HG02588 (cell line): Measurements from ENCODE around the gene AXIN1.
"Not testable (repeated sequence)": the region's sequence is repeated elsewhere in the genome, so short reads cannot be mapped to it uniquely, and the experiment has no call there.

ENCODE experiments used
- ATAC-seq: cut with Tn5 transposase; IDR thresholded peaks from one replicate; pipeline ENCODE4 v1.9.1; 2021; ENCODE audit warnings: mild to moderate bottlenecking, moderate library complexity; ENCODE audit not compliant: unreplicated experiment

The AXIN1 gene

DNA sequence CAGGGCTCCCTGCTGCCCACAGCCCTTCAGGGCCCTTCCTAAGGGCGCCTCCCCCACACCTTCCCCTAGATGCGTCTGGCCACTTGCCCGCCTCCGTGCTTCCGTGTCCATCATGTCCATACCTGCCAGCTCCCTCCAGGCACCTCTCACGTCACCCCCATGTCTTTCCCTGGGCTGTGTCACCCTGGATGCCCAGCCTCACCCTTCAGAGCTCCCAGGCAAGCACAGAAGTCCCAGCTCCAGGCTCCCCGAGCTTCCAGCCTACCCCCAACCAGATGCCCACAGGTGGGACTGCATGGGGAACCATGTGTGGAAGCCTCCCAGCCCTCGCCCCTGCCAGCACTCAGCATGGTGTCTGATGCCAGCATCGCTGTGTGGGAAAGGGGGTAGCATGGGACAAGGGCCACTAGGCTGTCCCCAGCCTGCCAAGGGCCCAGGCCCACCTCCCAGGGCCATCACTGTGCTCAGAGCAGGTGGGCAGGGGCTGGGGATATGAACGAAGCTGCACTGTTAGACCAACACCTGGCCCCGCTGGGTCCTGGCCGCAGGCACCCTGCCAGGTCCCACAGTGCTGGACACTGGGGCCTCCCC lies 1.9 kb upstream of the AXIN1 start:
- ATAC-seq = no peak

DNA sequence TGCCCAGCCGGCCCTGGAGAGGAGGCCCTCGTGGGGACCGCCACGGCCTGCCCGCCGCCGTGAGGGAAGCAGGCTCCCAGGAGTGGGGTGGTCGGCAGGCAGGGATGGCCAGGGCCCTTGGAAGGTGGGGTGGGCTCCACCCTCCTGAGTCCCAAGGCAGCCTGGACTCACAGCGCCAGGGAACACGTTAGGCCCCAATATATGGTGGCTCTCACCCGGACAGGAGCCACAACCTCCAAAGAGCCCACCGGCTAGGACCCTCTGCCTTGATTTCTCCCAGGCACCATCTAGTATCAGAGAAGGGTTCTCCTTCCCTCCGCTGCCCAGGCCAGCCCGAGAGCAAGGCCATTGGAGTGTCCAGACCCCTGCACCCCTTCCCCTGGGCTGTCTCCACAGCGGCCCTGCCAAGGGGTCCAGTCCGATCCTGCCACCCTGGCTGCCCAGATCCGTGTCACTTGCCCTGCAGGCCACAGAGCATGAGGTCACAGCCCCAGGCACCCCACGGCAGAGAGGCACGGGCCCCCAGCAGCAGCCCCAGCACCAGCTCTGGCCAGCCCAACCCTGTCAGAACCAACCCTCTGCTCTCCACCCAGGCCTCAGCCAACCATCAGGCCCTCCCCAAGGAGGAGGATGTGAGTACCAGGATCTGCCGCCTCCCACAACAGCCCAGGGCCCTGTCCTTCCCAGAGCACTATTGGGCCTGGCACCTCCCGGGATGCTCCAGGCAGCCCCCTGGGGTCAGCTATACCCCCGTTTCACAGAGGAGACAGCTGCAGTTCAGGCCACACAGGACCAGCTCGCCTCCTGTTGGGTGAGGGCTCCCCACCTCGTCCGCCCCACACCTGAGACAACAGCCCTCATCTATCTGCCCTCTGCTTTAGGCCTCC lies 1.1 kb upstream of the AXIN1 start:
- ATAC-seq = peak; percentile 9

- ATAC-seq = peak; percentile 27
Observed at GRCh38 chr16:351804-352520, 561 bp downstream of the AXIN1 start.

- ATAC-seq = no peak
Observed at GRCh38 chr16:350203-350602, 2.3 kb downstream of the AXIN1 start.

- no peak for ATAC-seq
Observed at GRCh38 chr16:349211-349610, 3.3 kb downstream of the AXIN1 start.

DNA sequence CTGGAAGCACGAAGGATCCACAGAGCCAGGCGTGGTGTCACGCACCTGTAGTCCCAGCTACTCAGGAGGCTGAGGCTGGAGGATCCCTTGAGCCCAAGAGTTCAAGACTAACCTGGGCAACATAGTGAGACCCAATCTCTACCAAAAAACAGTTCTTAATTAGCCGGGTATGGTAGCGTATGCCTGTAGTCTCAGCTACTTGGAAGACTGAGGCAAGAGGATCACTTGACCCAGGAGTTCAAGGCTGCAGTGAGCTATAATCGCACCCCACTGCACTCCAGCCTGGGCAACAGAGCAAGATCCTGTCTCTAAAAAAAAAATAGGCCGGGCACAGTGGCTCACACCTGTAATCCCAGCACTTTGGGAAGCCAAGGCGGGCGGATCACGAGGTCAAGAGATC lies 4.0 kb downstream of the AXIN1 start:
- ATAC-seq = not testable (repeated sequence)

GRCh38 chr16:347203-347602 lies 5.3 kb downstream of the AXIN1 start:
- ATAC-seq = no peak

DNA sequence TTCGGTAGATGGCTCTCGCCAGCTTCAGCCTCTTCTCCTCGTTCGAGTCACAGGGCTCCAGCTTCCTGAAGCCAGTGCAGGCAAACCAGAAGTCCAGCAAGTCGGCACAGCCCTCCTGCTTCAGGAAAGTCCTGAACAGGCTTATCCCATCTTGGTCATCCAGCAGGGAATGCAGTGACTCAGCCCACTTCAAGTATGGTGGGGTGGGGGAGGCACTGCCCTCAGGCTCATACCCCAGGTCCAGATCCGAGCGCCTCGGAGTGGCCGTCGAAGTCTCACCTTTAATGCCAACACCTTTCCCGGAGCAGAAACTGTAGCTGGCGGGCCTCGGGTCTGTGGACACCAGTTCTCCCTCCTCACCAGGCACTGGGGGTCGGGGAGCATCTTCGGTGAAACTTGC lies 5.9 kb downstream of the AXIN1 start:
- ATAC-seq = no peak

GRCh38 chr16:345772-346171 lies 6.8 kb downstream of the AXIN1 start:
- ATAC-seq = no peak

GRCh38 chr16:342455-343213 lies 9.9 kb downstream of the AXIN1 start:
- no peak for ATAC-seq

- not testable (repeated sequence) for ATAC-seq
Observed at GRCh38 chr16:341974-342336, 10.6 kb downstream of the AXIN1 start.

- ATAC-seq = not testable (repeated sequence)
Observed at GRCh38 chr16:341095-341973, 11.2 kb downstream of the AXIN1 start.

DNA sequence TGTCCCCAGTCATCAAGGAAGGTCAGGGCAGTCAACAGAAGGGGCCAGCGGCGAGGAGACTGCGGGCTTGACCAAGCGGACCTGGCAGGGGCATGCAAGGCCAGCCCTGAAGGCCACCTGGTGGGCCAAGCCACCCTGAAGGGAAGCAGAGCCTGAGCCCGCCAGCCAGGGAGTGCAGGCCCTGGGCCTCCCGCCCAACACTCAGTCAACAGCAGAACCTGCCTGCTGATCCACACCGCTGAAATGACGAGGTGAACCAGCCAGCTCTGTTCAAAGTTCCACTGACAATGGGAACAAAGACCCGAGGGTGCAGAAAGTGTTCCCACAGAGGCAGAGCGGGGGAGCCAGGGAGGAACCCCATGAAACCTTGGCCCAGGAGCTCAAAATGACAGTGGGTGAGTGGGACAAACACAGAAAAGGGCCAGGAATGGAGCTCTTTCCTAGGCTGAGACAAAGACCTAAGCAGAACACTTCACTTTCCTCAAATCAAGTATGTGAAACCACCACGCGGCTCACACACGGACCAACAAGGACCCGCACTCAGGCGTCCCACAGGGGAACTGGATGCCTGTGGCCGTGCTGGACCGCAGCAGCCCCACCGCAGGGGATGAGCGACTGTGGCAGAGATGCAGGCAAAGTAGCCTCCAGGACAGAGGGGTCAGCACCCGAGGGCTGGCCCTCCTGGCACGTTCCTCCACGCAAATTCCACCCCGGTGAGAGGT lies 12.0 kb downstream of the AXIN1 start:
- ATAC-seq = no peak

DNA sequence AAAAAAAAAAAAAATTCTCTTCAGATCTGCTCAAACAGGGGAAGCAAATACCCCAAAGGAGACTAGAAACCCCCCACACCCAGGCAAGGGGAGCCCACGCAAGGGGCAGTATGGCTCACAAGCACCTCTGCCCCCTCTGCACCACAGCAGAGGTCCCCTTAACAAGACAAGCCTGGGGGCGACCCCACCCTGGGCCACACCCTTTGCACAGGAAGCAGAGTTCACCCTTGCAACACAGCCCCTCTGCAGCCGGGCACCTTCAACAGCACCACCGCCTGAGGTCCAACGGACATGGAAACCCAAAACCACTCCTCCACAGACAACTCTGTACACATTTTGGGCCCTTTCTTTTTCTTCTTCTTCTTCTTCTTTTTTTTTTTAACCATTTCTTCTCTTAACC lies 12.8 kb downstream of the AXIN1 start:
- no peak for ATAC-seq

GRCh38 chr16:337975-338575 lies 14.4 kb downstream of the AXIN1 start:
- ATAC-seq = no peak

GRCh38 chr16:337437-337836 lies 15.1 kb downstream of the AXIN1 start:
- ATAC-seq = no peak

DNA sequence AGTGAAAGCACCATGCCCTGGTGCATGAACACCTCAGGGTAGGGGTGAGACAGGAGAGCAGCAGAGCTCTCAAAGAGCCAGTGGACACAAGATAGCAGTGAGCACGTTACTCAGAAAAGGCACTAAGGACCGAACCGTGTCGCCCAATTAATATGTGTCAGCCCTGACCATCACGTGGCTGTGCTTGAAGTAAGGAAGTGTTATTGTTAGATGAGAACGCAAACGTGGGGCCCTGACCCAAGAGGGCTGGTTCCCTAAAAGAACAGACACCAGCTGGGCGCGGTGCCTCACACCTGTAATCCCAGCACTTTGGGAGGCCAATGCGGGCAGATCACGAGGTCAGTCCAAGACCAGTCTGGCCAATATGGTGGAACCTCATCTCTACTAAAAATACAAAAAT lies 16.3 kb downstream of the AXIN1 start:
- no peak for ATAC-seq

DNA sequence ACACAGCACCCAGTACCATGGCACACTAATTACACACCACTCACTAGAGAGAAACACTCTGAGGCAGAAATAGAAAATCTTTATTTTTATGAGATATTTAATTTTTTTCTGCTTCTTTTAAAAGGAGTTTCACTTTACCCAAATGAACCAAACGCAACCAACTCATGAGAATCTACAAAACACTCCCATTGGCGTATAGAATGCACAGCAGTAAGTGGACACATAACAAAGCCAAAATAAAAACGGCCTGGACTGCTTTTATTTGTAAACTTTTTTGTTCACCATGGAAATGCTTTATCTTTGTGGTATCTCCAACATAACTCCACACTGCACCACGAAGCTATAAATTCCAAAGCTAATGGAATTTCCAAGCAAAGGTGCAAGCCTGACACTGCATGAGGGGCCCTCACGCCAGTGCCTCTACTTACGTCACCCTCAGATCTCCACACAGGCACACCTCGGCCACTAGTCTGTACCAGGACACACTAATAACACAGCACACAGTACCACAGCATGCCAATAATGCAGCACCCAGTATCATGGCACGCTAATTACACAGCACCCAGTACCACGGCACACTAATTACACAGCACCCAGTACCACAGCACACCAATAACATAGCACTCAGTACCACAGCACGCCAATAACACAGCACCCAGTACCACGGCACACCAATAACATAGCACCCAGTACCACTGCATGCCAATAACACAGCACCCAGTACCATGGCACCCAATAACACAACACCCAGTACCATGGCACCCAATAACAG lies 17.5 kb downstream of the AXIN1 start:
- not testable (repeated sequence) for ATAC-seq
